ENCODE results near the gene GIMAP2.

DNA sequence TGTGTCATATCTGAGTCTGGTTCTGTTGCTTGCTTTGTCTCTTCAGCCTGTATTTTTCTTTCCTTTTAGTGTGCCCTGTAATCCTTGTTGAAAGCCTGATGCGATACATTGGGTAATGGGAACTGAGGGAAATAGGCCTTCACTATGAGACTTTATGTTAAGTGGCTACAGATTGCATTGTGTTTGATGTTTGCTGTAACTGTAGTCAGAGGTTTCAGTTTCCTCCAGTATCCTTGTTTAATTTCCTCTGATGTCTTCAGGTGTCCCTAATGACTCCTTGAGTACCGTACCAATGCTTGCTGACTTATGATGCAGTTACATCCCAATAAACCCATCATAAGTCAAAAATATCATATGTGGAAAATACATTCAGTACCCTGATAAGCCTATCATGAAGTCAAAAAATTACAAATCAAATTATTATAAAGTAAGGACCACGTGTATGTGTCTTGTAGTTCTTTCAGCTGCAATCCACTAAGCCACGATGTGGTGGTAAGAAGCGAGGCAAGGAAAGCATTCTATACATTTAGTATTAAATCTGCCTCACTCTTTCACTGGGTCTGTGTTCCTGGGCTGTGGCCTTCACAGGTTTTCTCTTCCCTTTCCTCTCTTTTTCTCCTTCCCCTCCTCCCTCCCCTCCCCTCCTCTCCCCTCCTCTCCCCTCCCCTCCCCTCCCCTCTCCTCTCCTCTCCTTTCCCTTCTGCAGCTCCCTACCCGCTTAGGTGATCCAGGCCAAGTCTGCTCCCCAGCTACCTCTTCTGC, 40.1 kb upstream of the GIMAP2 start:
- TF ChIP-seq CTCF (IDR thresholded peaks at IDR 0.05 in 2 of 3, conservative IDR thresholded peaks at IDR 0.05 in 1 of 3; ENCODE audit: borderline replicate concordance in 1 of 3, insufficient read depth in 1 of 3, low read depth in 2 of 3, low read length in 2 of 3) (no peak), POLR2AphosphoS5 (IDR thresholded peaks at IDR 0.05; ENCODE audit: low read depth, low read length) (no peak), EZH2phosphoT487 (IDR thresholded peaks at IDR 0.05; ENCODE audit: borderline replicate concordance) (no peak), SP1 (IDR thresholded peaks at IDR 0.05; ENCODE audit: low read depth) (no peak)
